Psoas muscle (tissue), 8 donors: ENCODE data around the gene G2E3. TPM values are rescaled to one million over a fixed set of nuclear protein-coding genes. Genes with fewer than 3 reads are reported as not detected.
"Not testable (repeated sequence)": the region's sequence is repeated elsewhere in the genome, so short reads cannot be mapped to it uniquely, and the experiment has no call there.

Experiments used
- ATAC-seq, 4 donors: fragments of 200-7000 bp; cut with Tn5 transposase; one replicate each; pipeline ENCODE4 v1.9.1; 2020; ENCODE audit warnings: moderate library complexity in 3 of 4, mild to moderate bottlenecking in 2 of 4
- DNase-seq, 2 donors: peaks; one replicate each; pipeline ENCODE4 v3.0.0-alpha.2; 2020
- H3K27ac ChIP-seq: fragments of 200-600 bp; one replicate; pipeline ENCODE4 v1.8.0; 2022
- H3K27me3 ChIP-seq, 3 donors: fragments of 200-600 bp in 1 of 3; one replicate each; pipeline versions ENCODE4 v1.6.1 to v1.8.0; 2013 to 2022; ENCODE audit warnings: low read length in 2 of 3, mild to moderate bottlenecking in 2 of 3, moderate library complexity in 1 of 3; ENCODE audit not compliant: insufficient read depth in 3 of 3
- H3K36me3 ChIP-seq, 2 donors: fragments of 200-600 bp in 1 of 2; one replicate each; pipeline versions ENCODE4 v1.6.1 to v1.8.0; 2013 to 2022; ENCODE audit warnings: low read depth in 1 of 2, mild to moderate bottlenecking in 1 of 2, moderate library complexity in 1 of 2; ENCODE audit not compliant: insufficient read depth in 1 of 2
- H3K4me1 ChIP-seq: fragments of 200-600 bp; one replicate; pipeline ENCODE4 v1.8.0; 2022
- H3K4me3 ChIP-seq: fragments of 200-600 bp; one replicate; pipeline ENCODE4 v1.8.0; 2022; ENCODE audit warnings: mild to moderate bottlenecking
- H3K9me3 ChIP-seq: fragments of 200-600 bp; one replicate; pipeline ENCODE4 v1.8.0; 2022
- CTCF ChIP-seq: fragments of 200-600 bp; IDR thresholded peaks from one replicate; pipeline ENCODE4 v1.8.0; 2022; ENCODE audit warnings: antibody characterized with exemption
- WGBS, 3 donors: extraction: QIAGEN DNeasy Blood & Tissue Kit; methylation state at CpG; one replicate each; pipeline versions ENCODE4 v1.1.6 to v1.1.7; 2013; 5-methylcytosine and 5-hydroxymethylcytosine counted together
- intact Hi-C, 2 donors: fragments of 100-400 bp; cut with DNase I; formaldehyde crosslinking; loops; one replicate each; pipeline versions ENCODE4 v1.11.0 to v1.14.2; 2022
- polyA plus RNA-seq, 3 donors: library from polyadenylated mRNA; stranded (reverse); fragments of 200-250 nt; gene quantifications; one replicate each; pipeline ENCODE4 v1.2.3, GENCODE V29; 2013
- total RNA-seq, 4 donors: library from RNA; stranded (reverse); fragmentation: NEBNext Ultra II Directional in 2 of 4; extraction: Animal tissue kit (Norgen Biotek cat#: 25700) in 2 of 4; gene quantifications; one replicate each; pipeline versions ENCODE4 v1.2.1 to v1.2.4, GENCODE V29; 2021 to 2023
- donor health status: healthy with polysubstance abuse.
- donor health status: DM: no; HTN: no; CAD: no; lungs with moderate emphysema.
- donor health status: Bipolar disorder and iron deficiency.
- donor health status: healthy.
- donor health status: DM: yes; HTN: yes; CAD: no.
- donor health status: DM: no; HTN: no; CAD: no.
- donor health status: DM: no; HTN: no; CAD: no.
- donor health status: DM: yes; HTN: yes; CAD: no.

G2E3 gene
- total and polyA plus RNA-seq, 7 donors = 1.9 to 8.0 (median 5.0) TPM

GRCh38 chr14:30630248-30630647 is 71.3 kb downstream of the G2E3 start:
- no peaks in the 10 kb centered on the region for H3K9me3 ChIP-seq
- ATAC-seq (no peak), DNase-seq (no peak)
- no peak for TF ChIP-seq CTCF
- H3K4me1 ChIP-seq = peaks cover 10% of the 10 kb centered on the region
- no peaks in the 10 kb centered on the region for H3K27me3 ChIP-seq
- H3K27ac ChIP-seq = no peak overlapping the region
- intact Hi-C loops = no loop called here
- H3K4me3 ChIP-seq = no peak overlapping the region
- H3K36me3 ChIP-seq = peaks cover 12 to 52% of the 10 kb centered on the region in 2 donors

GRCh38 chr14:30632730-30633129 is 73.8 kb downstream of the G2E3 start:
- ATAC-seq (no peak), DNase-seq (no peak)
- H3K27ac ChIP-seq = no peak overlapping the region
- 90 to 97% (median 91%) methylated on average over 1 of the region's 1 CpG for WGBS, 3 donors
- H3K9me3 ChIP-seq = no peaks in the 10 kb centered on the region
- H3K27me3 ChIP-seq = no peaks in the 10 kb centered on the region
- no peak overlapping the region for H3K4me3 ChIP-seq
- H3K4me1 ChIP-seq = no peaks in the 10 kb centered on the region
- intact Hi-C loops = no loop called here
- TF ChIP-seq CTCF = no peak
- peaks cover 10 to 75% of the 10 kb centered on the region in 2 donors for H3K36me3 ChIP-seq

GRCh38 chr14:30638926-30639325 is 80.0 kb downstream of the G2E3 start:
- peaks cover 7 to 94% of the 10 kb centered on the region in 2 donors for H3K36me3 ChIP-seq
- no peaks in the 10 kb centered on the region for H3K27me3 ChIP-seq
- no peak overlapping the region for H3K27ac ChIP-seq
- ATAC-seq (no peak), DNase-seq (no peak)
- no peak for TF ChIP-seq CTCF
- intact Hi-C loops = no loop called here
- WGBS, 3 donors = 83 to 93% (median 87%) methylated on average over 3 of the region's 3 CpGs
- H3K9me3 ChIP-seq = no peaks in the 10 kb centered on the region
- no peaks in the 10 kb centered on the region for H3K4me1 ChIP-seq
- H3K4me3 ChIP-seq = no peak overlapping the region

DNA sequence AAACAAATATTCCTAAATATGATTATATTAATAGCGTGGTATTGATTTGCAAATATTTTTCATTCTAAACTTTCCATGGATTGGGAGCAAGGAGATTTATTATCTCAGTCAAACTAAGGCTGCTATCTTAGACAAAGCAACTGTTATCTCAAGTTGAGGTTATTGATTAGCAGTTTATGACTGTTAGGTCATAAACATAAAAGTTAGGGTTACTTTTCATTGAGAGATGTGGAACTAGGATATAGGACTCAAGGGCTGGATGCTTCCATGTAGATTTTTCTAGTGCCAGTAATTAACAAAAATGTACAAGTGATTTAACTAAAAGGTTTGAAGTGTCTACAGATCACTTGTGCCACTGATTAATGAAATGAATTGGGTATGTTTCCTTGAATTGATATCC is 82.2 kb downstream of the G2E3 start:
- H3K4me1 ChIP-seq = no peaks in the 10 kb centered on the region
- ATAC-seq (no peak), DNase-seq (no peak)
- TF ChIP-seq CTCF = no peak
- 96 to 100% (median 100%) methylated on average over 1 of the region's 1 CpG for WGBS, 3 donors
- no peaks in the 10 kb centered on the region for H3K27me3 ChIP-seq
- intact Hi-C loops = no loop called here
- no peak overlapping the region for H3K4me3 ChIP-seq
- peaks cover 2 to 94% of the 10 kb centered on the region in 2 donors for H3K36me3 ChIP-seq
- peaks cover 12% of the 10 kb centered on the region for H3K9me3 ChIP-seq
- H3K27ac ChIP-seq = no peak overlapping the region

- DNase-seq, H3K4me1 ChIP-seq, ATAC-seq, H3K27me3 ChIP-seq, intact Hi-C loops, H3K4me3 ChIP-seq, H3K27ac ChIP-seq: not testable (repeated sequence)
- WGBS, 3 donors = 94 to 99% (median 96%) methylated on average over 5 of the region's 5 CpGs
- Histone ChIP-seq H3K36me3 (peaks cover 2 to 87% of the 10 kb centered on the region in 2 donors), H3K9me3 (peaks cover 12% of the 10 kb centered on the region)
Observed at GRCh38 chr14:30644462-30644861, 85.5 kb downstream of the G2E3 start.
